ENCODE measurements around the gene HDGFL3. TPM values are rescaled to one million over a fixed set of nuclear protein-coding genes. Genes with fewer than 3 reads are reported as not detected.
"Not testable (repeated sequence)": the region's sequence is repeated elsewhere in the genome, so short reads cannot be mapped to it uniquely, and the experiment has no call there.

Gene HDGFL3
- total RNA-seq (2014; rRNA removed; shearing (Covaris generic)), result not detected in 2 replicates

- no peak for DNase-seq (ENCODE audit: low spot score)
Observed at GRCh38 chr15:83207660-83208366, at the start of gene HDGFL3. Gene HDGFL3, minus strand, starts transcription at chr15:83207823. Its CDS starts 409 bp downstream, at chr15:83207414.

DNA sequence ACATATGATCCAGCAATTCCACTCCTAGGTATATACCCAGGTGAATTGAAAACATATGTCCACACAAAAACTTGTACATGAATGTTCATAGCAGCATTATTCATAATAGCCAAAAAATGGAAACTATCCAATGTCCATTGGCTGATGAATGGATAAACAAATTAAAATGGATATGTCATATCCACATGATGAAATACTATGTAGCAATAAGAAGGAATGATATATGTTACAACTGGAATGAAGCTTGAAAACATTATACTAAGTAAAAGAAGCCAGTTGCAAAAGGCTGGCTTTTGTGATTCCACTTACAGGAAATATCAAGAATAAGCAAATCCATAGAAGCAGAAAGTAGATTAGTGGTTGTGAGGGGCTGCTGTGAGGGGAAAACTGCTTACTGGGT is 43.2 kb upstream of the HDGFL3 start:
- DNase-seq (ENCODE audit: low spot score), result no peak

DNA sequence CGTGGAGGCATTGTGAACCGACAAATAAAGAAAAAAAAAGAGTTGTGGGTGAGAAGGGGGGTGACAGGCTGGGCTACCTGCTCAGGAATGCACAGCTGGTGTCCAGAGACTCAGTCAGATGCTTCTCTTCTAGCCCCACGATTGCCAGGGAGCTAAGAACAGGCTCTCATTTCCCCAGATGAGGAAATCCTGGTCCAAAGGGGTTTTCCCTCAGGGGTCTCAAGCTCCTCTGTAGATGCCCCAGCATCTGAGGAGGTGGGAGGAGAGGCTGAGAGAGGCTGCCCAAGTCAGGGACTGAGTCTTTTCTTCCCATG is 41.4 kb upstream of the HDGFL3 start:
- DNase-seq (ENCODE audit: low spot score), result no peak

- DNase-seq (ENCODE audit: low spot score), result peak; percentile 91
Observed at GRCh38 chr15:83248151-83249029, 40.8 kb upstream of the HDGFL3 start.

GRCh38 chr15:83243634-83244033 is 36.0 kb upstream of the HDGFL3 start:
- no peak for DNase-seq (ENCODE audit: low spot score)

GRCh38 chr15:83230242-83230641 is 22.6 kb upstream of the HDGFL3 start:
- peak; percentile 5 for DNase-seq (ENCODE audit: low spot score)

DNA sequence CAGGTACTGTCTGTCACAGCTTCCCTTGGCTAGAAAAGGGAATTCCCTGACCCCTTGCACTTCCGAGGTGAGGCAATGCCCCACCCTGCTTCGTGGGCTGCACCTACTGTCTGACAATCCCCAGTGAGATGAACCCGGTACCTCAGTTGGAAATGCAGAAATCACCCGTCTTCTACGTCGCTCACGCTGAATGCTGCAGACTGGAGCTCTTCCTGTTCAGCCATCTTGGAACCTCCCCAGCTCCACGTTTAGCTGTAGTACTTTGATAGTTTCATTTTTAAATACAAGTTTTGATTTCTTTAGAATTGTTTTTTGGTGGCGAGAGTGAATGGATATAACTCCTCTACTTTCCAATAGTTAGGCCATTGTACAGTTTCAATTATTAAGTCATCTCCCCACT is 17.8 kb upstream of the HDGFL3 start:
- DNase-seq (ENCODE audit: low spot score), result no peak

- not testable (repeated sequence) for DNase-seq (ENCODE audit: low spot score)
Observed at GRCh38 chr15:83221781-83222180, 14.2 kb upstream of the HDGFL3 start.

GRCh38 chr15:83219026-83219425 is 11.4 kb upstream of the HDGFL3 start:
- DNase-seq (ENCODE audit: low spot score), result no peak

DNA sequence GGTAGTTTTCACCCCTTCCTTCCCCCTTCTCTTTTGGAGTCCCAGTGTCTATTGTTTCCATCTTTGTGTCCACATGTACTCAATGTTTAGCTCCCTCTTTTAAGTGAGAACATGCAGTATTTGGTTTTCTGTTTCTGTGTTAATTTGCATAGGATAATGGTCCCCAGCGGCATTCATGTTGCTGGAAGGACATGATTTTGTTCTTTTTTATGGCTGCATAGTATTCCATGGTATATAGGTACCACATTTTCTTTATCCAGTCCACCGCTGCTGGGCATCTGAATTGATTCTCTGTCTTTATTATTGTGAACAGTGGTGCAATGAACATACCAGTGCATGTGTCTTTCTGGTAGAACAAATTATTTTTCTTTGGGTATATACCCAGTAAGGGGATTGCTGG is 7.7 kb upstream of the HDGFL3 start:
- DNase-seq (ENCODE audit: low spot score), result no peak

GRCh38 chr15:83210619-83211018 is 3.0 kb upstream of the HDGFL3 start:
- DNase-seq (ENCODE audit: low spot score), result peak; percentile 46

GRCh38 chr15:83209333-83209732 is 1.7 kb upstream of the HDGFL3 start:
- no peak for DNase-seq (ENCODE audit: low spot score)

GRCh38 chr15:83208367-83208661 is 691 bp upstream of the HDGFL3 start:
- no peak for DNase-seq (ENCODE audit: low spot score)

- no peak for DNase-seq (ENCODE audit: low spot score)
Observed at GRCh38 chr15:83207009-83207659, 489 bp downstream of the HDGFL3 start.

DNA sequence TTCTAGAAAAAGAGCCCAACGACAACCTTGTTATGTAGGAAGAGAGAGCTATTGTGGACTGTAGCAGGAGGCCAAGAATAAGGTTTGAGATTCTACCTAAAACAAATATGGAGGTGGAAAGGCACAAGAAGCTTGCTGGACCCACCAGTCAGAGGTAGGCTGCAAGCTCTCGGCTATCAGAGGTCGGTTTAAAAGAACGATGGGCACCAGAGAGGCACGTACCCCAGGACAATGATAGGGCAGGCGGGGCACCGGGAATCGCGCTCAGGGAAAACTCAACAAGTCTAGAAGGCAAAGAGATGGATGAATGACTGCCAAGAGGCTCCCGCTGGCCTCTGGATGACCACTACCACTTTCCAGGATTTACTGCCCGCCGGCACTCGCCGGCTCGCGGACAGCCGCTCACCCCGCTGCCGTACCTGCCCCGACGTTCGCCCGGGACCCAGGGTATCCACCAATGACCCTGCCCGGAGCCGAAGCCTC is 1.1 kb downstream of the HDGFL3 start:
- no peak for DNase-seq (ENCODE audit: low spot score)

DNA sequence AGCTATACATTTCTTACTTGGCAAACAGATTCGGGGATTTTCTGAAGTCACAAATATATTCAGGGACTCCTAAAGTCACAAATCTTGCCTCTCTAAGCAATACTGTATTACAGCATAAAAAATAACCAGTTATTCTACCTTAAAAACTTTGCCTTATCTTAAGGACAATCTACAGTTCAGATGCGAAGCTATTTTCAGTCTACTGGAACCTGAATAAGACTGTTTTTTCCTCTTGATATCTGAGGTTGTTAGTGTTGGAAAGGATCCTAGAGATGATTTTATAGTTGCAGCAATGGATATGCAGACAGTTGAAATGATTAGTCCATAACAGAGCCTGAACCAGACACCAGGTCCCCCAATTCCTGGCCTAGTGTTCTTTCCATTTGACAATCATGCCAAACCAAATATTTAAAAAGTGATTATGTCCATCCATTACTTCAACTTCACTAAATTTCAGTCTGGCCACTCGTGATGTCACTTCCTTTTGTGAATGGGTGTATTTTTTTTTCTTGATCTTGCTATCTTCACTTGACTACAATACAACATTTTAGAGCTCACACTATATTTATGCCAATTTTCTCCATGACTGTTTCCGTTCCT is 1.8 kb downstream of the HDGFL3 start:
- no peak for DNase-seq (ENCODE audit: low spot score)

DNA sequence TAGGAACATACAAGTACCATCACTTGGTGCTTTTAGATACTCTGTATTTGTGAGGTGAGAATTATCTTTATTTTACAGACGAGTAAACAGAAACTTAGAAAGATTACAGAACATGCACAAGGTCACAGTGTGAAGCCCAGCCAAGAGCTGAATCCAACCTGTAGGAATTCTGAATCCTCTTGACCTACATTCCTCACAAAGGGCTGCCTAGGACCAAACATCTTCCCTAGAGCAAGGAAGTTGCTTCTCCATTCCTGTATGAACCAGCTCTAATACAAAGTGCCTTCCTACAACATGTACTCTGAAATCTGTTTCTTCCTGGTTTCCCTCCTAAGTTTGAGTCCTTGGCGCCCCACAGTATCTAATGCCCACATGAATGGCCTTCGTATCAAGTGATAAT is 2.9 kb downstream of the HDGFL3 start:
- DNase-seq (ENCODE audit: low spot score), result no peak

GRCh38 chr15:83203543-83203942 is 4.1 kb downstream of the HDGFL3 start:
- DNase-seq (ENCODE audit: low spot score), result no peak

GRCh38 chr15:83200589-83200988 is 7.0 kb downstream of the HDGFL3 start:
- no peak for DNase-seq (ENCODE audit: low spot score)

- no peak for DNase-seq (ENCODE audit: low spot score)
Observed at GRCh38 chr15:83200162-83200561, 7.5 kb downstream of the HDGFL3 start.

DNA sequence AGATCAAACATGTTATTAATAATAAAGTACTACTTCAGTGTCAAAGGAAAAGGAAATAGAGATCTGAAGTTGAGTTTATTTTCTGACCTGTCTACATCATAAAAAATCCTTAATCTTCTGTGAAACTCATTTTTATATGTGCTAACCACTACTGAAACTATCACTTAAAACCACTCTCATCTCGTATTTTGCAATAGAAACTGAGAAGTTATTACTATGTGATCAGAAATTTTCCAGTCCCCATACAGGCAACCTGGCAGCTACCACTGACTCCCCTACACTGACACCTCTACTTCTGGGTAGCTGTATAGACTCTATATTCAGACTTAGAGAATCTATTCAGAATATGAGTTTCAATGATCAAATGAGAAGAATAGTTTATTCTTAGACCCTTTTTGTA is 8.3 kb downstream of the HDGFL3 start:
- DNase-seq (ENCODE audit: low spot score), result no peak

DNA sequence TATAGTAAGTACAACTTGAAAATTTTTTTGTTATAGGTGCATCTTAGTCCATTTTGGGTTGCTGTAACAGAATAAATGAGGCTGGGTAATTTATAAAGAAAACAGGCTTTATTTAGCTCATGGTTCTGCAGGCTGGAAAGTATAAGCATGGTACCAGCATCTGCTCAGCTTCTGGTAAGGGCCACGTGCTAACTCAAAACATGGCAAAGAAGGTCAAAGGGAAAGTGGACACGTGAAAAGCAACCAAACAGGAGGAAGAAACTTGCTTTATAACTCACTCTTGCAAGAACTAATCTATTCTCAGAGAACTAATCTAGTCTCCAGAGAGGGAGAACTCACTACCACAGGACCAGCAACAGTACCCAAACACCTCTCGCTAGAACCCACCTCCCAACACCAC is 9.1 kb downstream of the HDGFL3 start:
- no peak for DNase-seq (ENCODE audit: low spot score)
